WTC11 (cell line): ENCODE data around the gene MGAT3.

Experiments used
- CTCF ChIP-seq: fragments of 200-600 bp; IDR thresholded peaks from 2 replicates; pipeline ENCODE4 v1.8.0; 2022; ENCODE audit warnings: antibody characterized with exemption
- TEAD4 ChIP-seq: sonication (generic); formaldehyde crosslinking; IDR thresholded peaks from 2 replicates; pipeline ENCODE4 v1.8.0; 2022; ENCODE audit warnings: mild to moderate bottlenecking, missing genetic modification reagents
- ZBTB21 ChIP-seq: sonication (generic); formaldehyde crosslinking; IDR thresholded peaks from 2 replicates; pipeline ENCODE4 v1.8.1; 2023; ENCODE audit warnings: mild to moderate bottlenecking, missing genetic modification reagents, borderline replicate concordance

- TF ChIP-seq CTCF (no peak), TEAD4 (CRISPR knock-in tag) (no peak), ZBTB21 (CRISPR knock-in tag) (no peak)
These were observed 25.5 kb upstream of the MGAT3 start for GRCh38 chr22:39431216-39431801.
